ENCODE measurements around the gene METTL16.

- TF ChIP-seq POLR2A (conservative IDR thresholded peaks at IDR 0.05) (no peak), NKRF (IDR thresholded peaks at IDR 0.05; ENCODE audit: borderline replicate concordance) (no peak), CTCF (IDR thresholded peaks at IDR 0.05 in 2 of 3, conservative IDR thresholded peaks at IDR 0.05 in 1 of 3; ENCODE audit: insufficient read depth in 2 of 3, low read depth in 1 of 3, low read length in 3 of 3) (no peak), ATF3 (IDR thresholded peaks at IDR 0.05) (no peak), ATF3 (CRISPR knock-in tag; conservative IDR thresholded peaks at IDR 0.05) (no peak), POLR2AphosphoS5 (IDR thresholded peaks at IDR 0.05; ENCODE audit: control insufficient read depth, insufficient read depth, low read depth, low read length) (no peak), XRCC4 (IDR thresholded peaks at IDR 0.05; ENCODE audit: extremely low read depth, insufficient read depth, insufficient read length) (no peak), TGIF2 (CRISPR knock-in tag; IDR thresholded peaks at IDR 0.05) (no peak)
Observed at GRCh38 chr17:2456475-2456874, 55.2 kb downstream of the METTL16 start.

All from K562 (cell line).